Skeletal muscle cell (primary cell): Measurements from ENCODE around the gene NKAPL.

Experiments
- DNase-seq: peaks from one replicate; pipeline ENCODE4 v3.0.0-alpha.2; 2010; ENCODE audit warnings: low read depth
- H3K4me3 ChIP-seq: 2 replicates; pipeline ENCODE4 v1.5.1; 2011; ENCODE audit warnings: low read depth, mild to moderate bottlenecking, control low read depth, low read length, moderate library complexity

The NKAPL gene

GRCh38 chr6:28258877-28259777 is at the start of gene NKAPL:
Gene NKAPL (plus strand): TSS chr6:28259297. CDS start chr6:28259372, 75 bp downstream.
- no peak for DNase-seq
- peak within 1 kb of the TSS; percentile 42 for H3K4me3 ChIP-seq

- no peak overlapping the region for H3K4me3 ChIP-seq
- DNase-seq: no peak
Observed at GRCh38 chr6:28209753-28210535, 49.2 kb upstream of the NKAPL start.

DNA sequence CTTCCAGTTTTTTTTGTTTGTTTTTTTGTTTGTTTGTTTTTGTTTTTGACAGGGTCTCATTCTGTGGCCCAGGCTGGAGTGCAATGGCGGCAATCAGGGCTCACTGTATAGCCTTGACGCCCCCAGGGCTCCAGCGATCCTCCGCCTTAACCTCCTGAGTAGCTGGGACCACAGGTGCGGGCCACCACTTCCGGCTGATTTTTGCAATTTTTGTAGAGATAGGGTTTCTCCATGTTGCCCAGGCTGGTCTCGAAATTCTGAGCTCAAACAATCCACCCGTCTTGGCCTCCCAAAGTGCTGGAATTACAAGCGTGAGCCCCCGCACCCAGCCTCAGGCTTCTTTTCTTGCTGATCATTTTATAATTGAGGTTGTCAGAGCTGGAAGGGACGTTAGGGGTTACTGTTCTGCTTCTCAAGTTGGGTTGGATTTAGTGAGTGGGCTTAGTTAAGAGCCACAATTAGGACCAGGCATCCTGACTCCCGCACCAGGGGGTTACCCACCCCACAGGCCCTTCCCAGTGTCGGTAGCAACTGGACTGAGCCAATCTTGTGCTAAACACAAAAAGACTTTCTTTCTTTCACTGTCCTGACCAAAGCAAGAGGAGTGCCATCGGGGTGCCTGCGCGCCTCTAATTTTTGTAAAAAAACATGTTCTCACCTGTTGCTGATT is 47.1 kb upstream of the NKAPL start:
- no peak for DNase-seq
- peak overlapping the region; percentile 49 for H3K4me3 ChIP-seq

DNA sequence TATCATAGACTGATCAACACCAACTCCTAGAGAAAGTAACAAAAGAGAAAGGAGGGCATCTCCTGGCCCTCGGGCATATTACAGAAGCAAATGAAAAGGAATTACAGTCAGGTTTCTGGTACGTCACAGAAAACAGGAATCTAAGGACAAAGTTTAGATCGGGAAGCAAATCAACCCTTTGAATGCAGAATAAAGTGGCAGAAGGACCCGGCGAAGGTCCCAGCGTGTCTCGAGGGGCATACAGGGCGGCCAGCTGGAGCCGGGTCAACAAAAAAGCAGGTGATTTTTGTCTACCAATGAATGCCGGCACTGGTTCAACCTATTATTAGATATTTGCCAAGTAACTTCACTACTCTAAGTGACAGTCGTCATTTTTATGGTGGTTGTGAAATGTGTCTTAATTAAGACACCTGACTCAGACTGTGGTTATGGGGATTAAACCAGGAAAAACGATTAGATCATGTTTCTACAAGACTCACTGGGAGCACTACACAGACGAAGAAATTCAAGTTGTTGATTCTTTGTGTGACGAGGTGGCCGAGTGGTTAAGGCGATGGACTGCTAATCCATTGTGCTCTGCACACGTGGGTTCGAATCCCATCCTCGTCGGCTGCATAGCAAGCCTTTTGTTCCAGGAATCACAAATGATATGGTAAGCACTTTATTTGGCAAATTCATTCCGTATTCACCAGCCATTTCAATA is 46.4 kb upstream of the NKAPL start:
- peak; percentile 53 for DNase-seq
- H3K4me3 ChIP-seq: peak overlapping the region; percentile 49

- H3K4me3 ChIP-seq: peak overlapping the region; percentile 49
- DNase-seq: no peak
Observed at GRCh38 chr6:28213213-28213523, 45.9 kb upstream of the NKAPL start.

DNA sequence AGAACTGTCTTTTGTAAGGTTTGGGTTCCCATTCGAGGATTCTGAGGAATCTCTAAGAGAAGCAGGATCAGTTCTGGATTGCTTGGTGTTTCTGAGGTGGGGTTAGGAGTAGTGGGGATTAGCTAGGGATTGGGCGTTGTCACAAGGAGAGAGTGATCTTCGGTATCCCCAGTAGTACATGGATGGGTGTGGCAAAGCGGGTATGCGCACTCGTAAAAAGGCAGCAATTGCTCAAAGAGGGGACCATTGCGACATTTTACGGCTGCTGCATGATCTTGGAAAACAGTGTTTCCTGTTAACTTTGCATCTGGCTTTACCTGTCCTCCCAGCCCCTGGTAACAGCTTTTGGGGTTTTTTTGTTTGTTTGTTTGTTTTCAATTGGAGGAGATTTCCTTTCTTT is 43.7 kb upstream of the NKAPL start:
- no peak for DNase-seq
- peak overlapping the region; percentile 17 for H3K4me3 ChIP-seq

DNA sequence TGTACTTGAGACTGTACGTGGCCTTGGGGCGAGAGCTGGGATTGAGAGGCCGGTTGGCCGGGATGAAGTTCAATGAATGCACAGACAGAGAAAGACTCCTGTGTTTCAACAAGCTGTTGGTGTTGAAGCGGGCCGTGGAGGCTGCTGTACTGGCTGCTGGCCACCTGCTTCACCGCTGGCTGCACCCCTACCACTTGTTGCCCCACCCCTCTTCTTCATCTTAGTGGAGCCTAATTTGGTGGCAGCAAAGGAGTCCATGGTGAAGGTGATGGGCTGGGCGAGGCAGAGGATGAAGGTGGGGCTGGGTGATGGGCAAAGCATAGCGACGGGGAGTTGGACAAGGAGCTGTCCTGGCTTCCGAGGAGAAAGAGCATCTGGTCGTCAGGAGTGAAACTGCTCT is 41.2 kb upstream of the NKAPL start:
- DNase-seq: no peak
- no peak overlapping the region for H3K4me3 ChIP-seq

DNA sequence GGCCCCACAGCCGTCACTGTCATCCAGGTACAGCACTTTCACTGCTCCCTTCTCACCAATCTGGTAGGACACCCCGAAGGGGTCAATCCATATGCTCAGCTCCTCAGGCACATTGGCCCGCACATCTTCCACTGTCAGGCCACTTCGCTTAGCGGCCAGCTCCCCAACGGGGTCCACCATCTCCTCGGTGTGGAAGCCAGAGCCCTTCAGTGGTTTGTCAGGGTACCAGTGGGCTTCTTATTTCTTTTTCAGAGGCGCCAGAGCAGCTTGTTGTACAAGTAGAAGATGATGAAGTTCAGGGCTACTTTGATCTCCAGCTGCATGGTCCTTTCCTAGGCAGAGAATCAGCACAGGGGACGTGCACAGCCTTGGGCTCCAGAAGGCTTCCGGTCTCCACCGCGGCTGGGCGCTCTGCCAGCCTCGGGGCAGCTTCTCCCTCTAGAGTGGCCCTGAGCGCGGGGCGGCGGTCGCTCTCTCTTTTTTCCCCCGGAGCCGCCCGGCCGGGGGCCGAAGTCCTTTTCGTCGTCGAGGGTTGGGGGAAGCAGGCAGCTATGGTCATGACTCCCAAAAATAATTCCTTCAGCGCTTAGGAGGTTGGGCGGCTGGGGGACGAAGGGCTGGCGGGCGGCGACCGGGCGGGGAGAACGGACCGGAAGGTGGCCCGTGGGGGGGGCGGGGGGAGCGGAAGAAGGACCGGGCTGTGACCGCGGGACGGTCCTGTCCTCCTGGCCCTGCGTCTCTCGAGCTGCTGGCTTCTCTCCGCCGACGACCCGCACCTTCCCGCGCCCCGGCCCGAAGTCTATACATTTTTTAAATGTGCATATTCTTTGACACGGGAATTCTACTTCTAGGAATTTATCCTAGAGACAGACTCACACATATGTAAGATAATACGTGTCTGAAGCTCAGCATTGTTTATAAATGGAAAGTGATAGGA is 40.5 kb upstream of the NKAPL start:
- peak; percentile 16 for DNase-seq
- H3K4me3 ChIP-seq: peak overlapping the region; percentile 58

DNA sequence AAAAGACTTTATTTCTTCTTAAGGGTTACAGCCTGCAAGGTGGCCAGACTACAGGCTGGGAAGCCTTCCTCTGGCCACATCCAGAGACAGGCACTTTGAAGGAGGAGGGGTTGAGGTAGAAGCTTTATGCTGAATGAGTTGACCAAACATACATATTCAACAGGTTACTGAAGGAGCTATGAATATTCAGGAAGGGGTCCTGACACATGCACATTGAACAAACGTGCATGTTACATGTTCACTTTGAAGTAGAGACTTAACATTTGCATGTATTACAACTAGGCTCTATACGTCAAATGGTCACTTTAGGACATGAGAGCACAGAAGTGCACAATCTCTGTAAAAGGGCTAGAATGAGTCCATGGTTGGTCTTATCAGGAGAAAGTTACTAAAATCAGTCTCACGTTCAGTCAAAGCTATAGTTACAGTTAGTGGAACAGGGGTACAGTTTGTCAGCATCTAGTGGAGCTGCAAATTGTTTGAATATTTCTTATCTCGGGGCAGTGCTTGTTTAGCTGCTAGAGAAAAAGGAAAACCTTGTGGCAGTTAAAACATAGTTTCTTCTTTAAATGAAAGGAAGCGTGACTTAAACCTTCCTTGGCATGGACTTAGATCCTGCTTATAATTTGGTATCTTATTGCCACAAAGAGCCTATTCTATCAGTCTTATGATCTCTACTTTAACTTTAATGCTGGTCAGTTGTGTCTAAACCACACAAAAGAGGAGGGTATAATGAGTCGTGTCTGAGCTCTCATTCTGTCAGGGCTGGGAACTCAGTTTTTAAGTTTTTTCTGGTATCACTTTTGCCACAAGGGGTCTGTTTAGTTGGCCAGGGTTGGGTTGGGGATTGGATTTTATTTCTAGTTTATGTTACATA is 38.6 kb upstream of the NKAPL start:
- no peak for DNase-seq
- no peak overlapping the region for H3K4me3 ChIP-seq

DNA sequence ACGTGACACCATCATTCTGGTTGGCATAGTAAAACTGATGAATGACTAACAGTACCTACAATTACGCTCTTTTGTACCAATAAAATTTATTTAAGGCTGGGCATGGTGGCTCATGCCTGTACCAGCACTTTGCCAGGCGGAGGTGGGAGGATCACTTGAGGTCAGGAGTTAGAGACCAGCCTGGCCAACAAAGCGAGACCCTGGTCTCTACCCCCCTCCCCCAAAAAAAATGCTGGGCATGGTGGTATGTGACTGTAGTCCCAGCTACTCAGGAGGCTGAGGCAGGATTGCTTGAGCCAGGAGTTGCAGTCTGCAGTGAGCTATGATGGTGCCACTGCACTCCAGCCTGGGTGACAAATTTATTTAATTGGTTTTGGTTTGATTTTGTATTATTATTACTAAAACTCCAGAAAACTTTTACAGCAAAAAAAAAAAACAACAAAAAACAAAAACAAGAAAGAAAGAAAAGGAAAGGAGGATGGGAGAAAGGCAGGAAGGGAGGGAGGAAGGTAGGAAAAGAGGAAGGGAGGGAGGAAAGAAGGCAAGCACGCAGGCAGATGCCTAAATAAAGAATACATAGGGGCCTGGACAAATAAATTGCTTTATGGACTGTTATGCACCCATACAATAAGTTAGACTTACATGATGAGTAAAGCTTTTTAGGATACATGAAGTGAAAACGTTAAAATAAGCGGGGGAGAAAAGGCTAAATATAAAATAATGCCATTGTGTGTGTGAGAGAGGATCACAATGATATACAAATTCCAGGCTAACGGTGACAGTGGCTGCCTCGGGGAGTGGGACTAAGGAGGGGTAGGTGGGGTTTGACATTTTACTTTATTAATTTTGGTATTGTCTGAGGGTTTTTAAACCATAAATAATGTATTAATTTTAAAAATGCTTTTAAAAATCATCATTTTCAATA is 34.7 kb upstream of the NKAPL start:
- DNase-seq: no peak
- H3K4me3 ChIP-seq: peak overlapping the region; percentile 81

DNA sequence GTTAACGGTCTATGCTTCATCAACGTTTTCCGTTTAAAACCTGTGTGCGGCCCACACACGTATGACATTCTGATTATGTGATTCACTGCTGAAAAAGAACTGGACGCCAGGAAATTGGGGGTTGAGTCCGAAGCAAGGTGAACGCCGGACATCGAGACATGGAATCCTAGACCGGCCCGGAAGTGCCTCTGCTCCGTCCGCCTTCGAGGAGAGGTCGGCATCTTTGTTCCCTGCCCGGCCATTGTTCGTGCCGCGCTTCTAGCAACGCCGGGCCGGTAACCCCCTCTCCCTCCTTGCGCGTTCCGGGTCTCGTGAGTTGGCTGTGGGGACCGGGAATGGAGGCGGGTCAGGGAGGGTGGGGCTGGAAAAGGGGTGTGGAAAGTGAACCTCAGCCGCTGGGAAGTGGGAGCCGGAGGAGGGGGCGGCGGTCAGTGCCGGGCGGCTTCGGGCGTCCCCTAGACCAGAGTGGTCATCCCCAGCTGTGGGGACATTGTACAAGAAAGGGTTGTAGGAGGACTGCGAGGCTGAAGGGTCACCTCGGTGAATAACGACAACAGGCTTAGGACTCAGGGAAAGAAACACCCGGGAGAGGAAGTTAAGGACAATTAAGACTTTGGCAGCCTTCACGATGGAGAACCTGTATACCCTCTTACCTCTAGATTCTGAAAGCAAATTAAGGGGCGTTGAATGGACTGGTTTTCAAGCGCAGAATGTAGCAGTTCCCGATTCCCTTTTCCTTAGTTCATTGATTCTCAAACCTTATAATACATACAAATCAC is 33.9 kb upstream of the NKAPL start, which contains the start of gene ZSCAN9:
Gene ZSCAN9 (plus strand): TSS at position 220 of the 779 bp plus-strand sequence. CDS start 1,810 bp downstream, outside the sequence.
- DNase-seq: peak; percentile 52

GRCh38 chr6:28226460-28226859 is 32.6 kb upstream of the NKAPL start:
- H3K4me3 ChIP-seq: no peak overlapping the region
- no peak for DNase-seq

More for the DNA sequence above, 33.9 kb upstream of the NKAPL start, which contains the start of gene ZSCAN9:
- peak within 1 kb of the TSS; percentile 81 for H3K4me3 ChIP-seq

GRCh38 chr6:28232785-28233184 is 26.3 kb upstream of the NKAPL start:
- DNase-seq: no peak

GRCh38 chr6:28235912-28236452 is 23.1 kb upstream of the NKAPL start:
- no peak overlapping the region for H3K4me3 ChIP-seq
- DNase-seq: no peak

More at GRCh38 chr6:28232785-28233184, 26.3 kb upstream of the NKAPL start:
- no peak overlapping the region for H3K4me3 ChIP-seq

DNA sequence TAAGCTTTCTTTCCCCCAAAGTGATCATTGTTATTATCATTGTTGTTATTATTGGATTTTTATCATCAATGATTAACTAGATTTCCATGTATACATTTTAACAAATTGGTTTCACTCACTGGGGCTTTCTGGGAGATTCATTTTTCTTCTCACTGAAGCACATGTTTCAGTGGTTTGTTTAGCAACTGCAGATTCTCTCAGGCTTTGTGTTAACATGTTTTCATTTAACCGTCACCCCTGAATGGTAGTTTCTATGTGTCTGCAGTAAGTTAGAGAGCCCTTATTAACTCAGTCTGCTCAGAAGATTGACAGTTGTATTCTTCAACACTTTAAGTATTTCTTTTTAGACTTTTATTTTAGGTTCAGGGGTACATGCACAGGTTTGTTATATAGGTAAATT is 19.5 kb upstream of the NKAPL start:
- DNase-seq: no peak
- no peak overlapping the region for H3K4me3 ChIP-seq
